Gastroesophageal sphincter (tissue), 4 donors: Measurements from ENCODE around the gene COL2A1. TPM values are rescaled to one million over a fixed set of nuclear protein-coding genes. Genes with fewer than 3 reads are reported as not detected.

ENCODE experiments used
- ATAC-seq: fragments of 150-250 bp; one replicate; pipeline ENCODE4 v1.9.1; 2016; ENCODE audit warnings: mild to moderate bottlenecking, moderate library complexity
- H3K27ac ChIP-seq, 4 donors: fragments of 200-600 bp; sonication (generic) in 3 of 4; 1 replicate in 3 of 4; 2 replicates in 1 of 4; pipeline ENCODE4 v1.5.1; 2016 to 2019
- H3K27me3 ChIP-seq: fragments of 200-600 bp; sonication (generic); one replicate; pipeline ENCODE4 v1.5.1; 2019
- H3K36me3 ChIP-seq, 2 donors: fragments of 200-600 bp; sonication (generic); one replicate each; pipeline ENCODE4 v1.5.1; 2019; ENCODE audit warnings: control low read depth in 1 of 2
- H3K4me1 ChIP-seq, 3 donors: fragments of 200-600 bp; sonication (generic); 1 replicate in 2 of 3; 2 replicates in 1 of 3; pipeline ENCODE4 v1.5.1; 2016 to 2019; ENCODE audit warnings: control low read depth in 2 of 3
- H3K4me3 ChIP-seq, 2 donors: fragments of 200-600 bp; sonication (generic); one replicate each; pipeline ENCODE4 v1.5.1; 2019; ENCODE audit warnings: mild to moderate bottlenecking in 1 of 2, moderate library complexity in 1 of 2
- H3K9me3 ChIP-seq, 3 donors: fragments of 200-600 bp; sonication (generic); one replicate each; pipeline ENCODE4 v1.5.1; 2017 to 2019; ENCODE audit warnings: control low read depth in 2 of 3
- CTCF ChIP-seq, 4 experiments: fragments of 200-600 bp in 2 of 4; fragments of 450-650 bp in 2 of 4; sonication (generic) in 1 of 4; IDR thresholded peaks; one replicate each; pipeline ENCODE4 v1.5.1; 2017 to 2019; ENCODE audit warnings: antibody characterized with exemption in 4 of 4, mild to moderate bottlenecking in 2 of 4, moderate library complexity in 2 of 4
- EP300 ChIP-seq: sonication (generic); formaldehyde crosslinking; IDR thresholded peaks from one replicate; pipeline ENCODE4 v1.6.1; 2017; ENCODE audit warnings: antibody characterized with exemption, mild to moderate bottlenecking
- POLR2A ChIP-seq, 2 donors: fragments of 450-650 bp; IDR thresholded peaks; one replicate each; pipeline ENCODE4 v1.6.1; 2017; ENCODE audit warnings: antibody characterized with exemption in 2 of 2, mild to moderate bottlenecking in 2 of 2, moderate library complexity in 1 of 2
- POLR2AphosphoS5 ChIP-seq: sonication (generic); formaldehyde crosslinking; IDR thresholded peaks from one replicate; pipeline ENCODE4 v1.6.1; 2017; ENCODE audit warnings: antibody characterized with exemption
- WGBS, 2 donors: methylation state at CpG; one replicate each; pipeline ENCODE4 v1.1.5; 2018; ENCODE audit warnings: low coverage in 1 of 2; 5-methylcytosine and 5-hydroxymethylcytosine counted together
- total RNA-seq, 4 donors: library from RNA; depleted of rRNA; stranded (reverse); fragments of >200 nt; gene quantifications; one replicate each; pipeline ENCODE4 v1.1.0, GENCODE V29; 2016

COL2A1 gene
- total RNA-seq, 4 donors from 2014 or later = not detected

- H3K4me1 ChIP-seq = no peaks in the 10 kb centered on the region
- 80 to 90% methylated on average over 2 of the region's 2 CpGs for WGBS, 2 donors
- no peaks in the 10 kb centered on the region for H3K27me3 ChIP-seq
- H3K9me3 ChIP-seq = no peaks in the 10 kb centered on the region
- H3K4me3 ChIP-seq = no peak overlapping the region
- no peak for ATAC-seq
- no peak overlapping the region for H3K27ac ChIP-seq
- TF ChIP-seq POLR2A (IDR thresholded peaks at IDR 0.05) (no peak), CTCF (IDR thresholded peaks at IDR 0.05) (no peak), EP300 (no peak), POLR2AphosphoS5 (no peak)
- H3K36me3 ChIP-seq = peaks cover 0 to 84% of the 10 kb centered on the region in 2 donors
These were observed 41.8 kb upstream of the COL2A1 start for GRCh38 chr12:48045965-48046518.

GRCh38 chr12:48045061-48045846 is 41.0 kb upstream of the COL2A1 start:
- no peak for ATAC-seq
- WGBS, 2 donors = 88 to 93% methylated on average over 4 to 6 of the region's 6 CpGs
- Histone ChIP-seq H3K27ac (no peak overlapping the region), H3K4me3 (no peak overlapping the region), H3K9me3 (no peaks in the 10 kb centered on the region), H3K36me3 (peaks cover 0 to 76% of the 10 kb centered on the region in 2 donors), H3K27me3 (no peaks in the 10 kb centered on the region), H3K4me1 (no peaks in the 10 kb centered on the region)
- TF ChIP-seq CTCF (IDR thresholded peaks at IDR 0.05) (no peak), POLR2A (IDR thresholded peaks at IDR 0.05) (no peak), EP300 (no peak), POLR2AphosphoS5 (no peak)

- 89 to 90% methylated on average over 5 of the region's 7 CpGs for WGBS, 2 donors
- TF ChIP-seq CTCF (IDR thresholded peaks at IDR 0.05) = no peak
- TF ChIP-seq EP300 = no peak
- no peak for TF ChIP-seq POLR2AphosphoS5
- TF ChIP-seq POLR2A (IDR thresholded peaks at IDR 0.05) = no peak
- Histone ChIP-seq H3K27me3 (no peaks in the 10 kb centered on the region), H3K4me1 (no peaks in the 10 kb centered on the region), H3K4me3 (no peak overlapping the region), H3K27ac (no peak overlapping the region), H3K9me3 (no peaks in the 10 kb centered on the region), H3K36me3 (peaks cover 0 to 69% of the 10 kb centered on the region in 2 donors)
- no peak for ATAC-seq
These were observed 40.1 kb upstream of the COL2A1 start for GRCh38 chr12:48044396-48044795.

GRCh38 chr12:48043771-48044170 is 39.5 kb upstream of the COL2A1 start:
- Histone ChIP-seq H3K36me3 (peaks cover 0 to 62% of the 10 kb centered on the region in 2 donors), H3K27me3 (no peaks in the 10 kb centered on the region), H3K4me3 (no peak overlapping the region), H3K27ac (no peak overlapping the region), H3K4me1 (no peaks in the 10 kb centered on the region), H3K9me3 (no peaks in the 10 kb centered on the region)
- ATAC-seq = no peak
- WGBS, 2 donors = 62 to 87% methylated on average over 4 of the region's 4 CpGs
- no peak for TF ChIP-seq EP300

- H3K27me3 ChIP-seq = peaks cover 1% of the 10 kb centered on the region
- H3K4me3 ChIP-seq = no peak overlapping the region
- no peaks in the 10 kb centered on the region for H3K9me3 ChIP-seq
- no peak for ATAC-seq
- TF ChIP-seq CTCF (IDR thresholded peaks at IDR 0.05) (no peak), POLR2A (IDR thresholded peaks at IDR 0.05) (no peak), POLR2AphosphoS5 (no peak), EP300 (no peak)
- peaks cover 0 to 43% of the 10 kb centered on the region in 2 donors for H3K36me3 ChIP-seq
- H3K4me1 ChIP-seq = no peaks in the 10 kb centered on the region
- no peak overlapping the region for H3K27ac ChIP-seq
- WGBS, 2 donors = 69 to 76% methylated on average over 3 to 4 of the region's 5 CpGs
These were observed 37.5 kb upstream of the COL2A1 start for GRCh38 chr12:48041591-48042423.
